GM12878 (cell line): Measurements from ENCODE around the gene ABHD6. TPM values are rescaled to one million over a fixed set of nuclear protein-coding genes. Genes with fewer than 3 reads are reported as not detected.
A peak's percentile ranks its signal among the peaks of the same experiment; 100 is the strongest.

Experiments used
- ATAC-seq: fragments of 200-7000 bp; cut with Tn5 transposase; 3 replicates; pipeline ENCODE4 v1.9.1; 2020; ENCODE audit warnings: mild to moderate bottlenecking, moderate library complexity
- BruUV-seq: library from RNA; stranded (reverse); fragments of 400-500 nt; replicated peaks from 2 replicates; lab custom pipeline; 2021; lab: Mats Ljungman, UMichigan
- CTCF ChIA-PET: fragments of 300-600 bp; sonication (Branson Sonifier 250); formaldehyde crosslinking; extraction: SDS; loops from one replicate; lab custom pipeline; 2021; ENCODE audit warnings: inconsistent platforms; lab: Yijun Ruan, JAX
- POLR2A ChIA-PET: fragments of 350-600 bp; formaldehyde crosslinking; extraction: SDS; loops from one replicate; lab custom pipeline; 2021; ENCODE audit warnings: inconsistent platforms; lab: Charles Lee
- RAD21 ChIA-PET: fragments of 300-600 bp; sonication (Branson Sonifier 250); formaldehyde crosslinking; loops from one replicate; lab custom pipeline; 2023; ENCODE audit warnings: antibody characterized with exemption; ENCODE audit not compliant: unreplicated experiment; lab: Charles Lee
- SMC1A ChIA-PET: fragments of 300-600 bp; sonication (Branson Sonifier 250); formaldehyde crosslinking; loops from one replicate; lab custom pipeline; 2023; ENCODE audit not compliant: unreplicated experiment, uncharacterized antibody; lab: Charles Lee
- DNase-seq: peaks from one replicate; pipeline ENCODE4 v3.0.0-alpha.2; 2011; ENCODE audit warnings: low read depth, low spot score
- FAIRE-seq: peaks from 3 replicates; lab custom pipeline; 2011; peaks lifted over from hg19 to GRCh38; lab: Jason Lieb, UNC
- H2AFZ ChIP-seq: 2 replicates; pipeline ENCODE4 v1.6.0; 2011; ENCODE audit warnings: low read depth, low read length, control low read depth; ENCODE audit not compliant: control insufficient read depth
- H3K27ac ChIP-seq: 2 replicates; pipeline ENCODE4 v1.5.1; 2011; ENCODE audit warnings: control low read depth; ENCODE audit not compliant: control insufficient read depth, insufficient read depth
- H3K27me3 ChIP-seq, 2 experiments: replicated peaks in 1 of 2; 2 replicates each; pipeline versions ENCODE4 v1.6.0 to v1.6.1; 2011; ENCODE audit warnings: low read length in 1 of 2; ENCODE audit not compliant: control insufficient read depth in 2 of 2, insufficient read depth in 2 of 2
- H3K36me3 ChIP-seq, 2 experiments: 2 replicates each; pipeline ENCODE4 v1.5.1; 2011; ENCODE audit warnings: low read length in 1 of 2; ENCODE audit not compliant: control insufficient read depth in 2 of 2, insufficient read depth in 2 of 2
- H3K4me1 ChIP-seq: 2 replicates; pipeline ENCODE4 v1.6.1; 2011; ENCODE audit warnings: mild to moderate bottlenecking, low read length, moderate library complexity, mixed read lengths; ENCODE audit not compliant: control insufficient read depth, insufficient read depth
- H3K4me2 ChIP-seq: 2 replicates; pipeline ENCODE4 v1.6.0; 2011; ENCODE audit warnings: control low read depth; ENCODE audit not compliant: control insufficient read depth, insufficient read depth
- H3K4me3 ChIP-seq: fragments of 200-600 bp; sonication (generic); 2 replicates; pipeline ENCODE4 v1.5.1; 2016
- H3K79me2 ChIP-seq: 2 replicates; pipeline ENCODE4 v1.6.0; 2011; ENCODE audit warnings: low read length; ENCODE audit not compliant: control insufficient read depth, insufficient read depth
- H3K9ac ChIP-seq: 2 replicates; pipeline ENCODE4 v1.8.0; 2011; ENCODE audit warnings: low read length, control low read depth, mixed read lengths; ENCODE audit not compliant: control insufficient read depth, insufficient read depth
- H3K9me3 ChIP-seq: replicated peaks from 3 replicates; pipeline ENCODE4 v1.5.1; 2011; ENCODE audit warnings: mild to moderate bottlenecking, low read length; ENCODE audit not compliant: control insufficient read depth, insufficient read depth
- H4K20me1 ChIP-seq: 2 replicates; pipeline ENCODE4 v1.6.0; 2011; ENCODE audit not compliant: control insufficient read depth, insufficient read depth
- ATF3 ChIP-seq: IDR thresholded peaks from 2 replicates; pipeline ENCODE4 v1.6.1; 2011; ENCODE audit warnings: low read depth, mild to moderate bottlenecking, low read length, moderate library complexity, borderline replicate concordance; ENCODE audit errors: extremely low read depth
- CUX1 ChIP-seq: IDR thresholded peaks from 2 replicates; pipeline ENCODE4 v1.6.1; 2012; ENCODE audit warnings: improper control_type of control experiment, low read depth, low read length; ENCODE audit not compliant: insufficient replicate concordance
- ESRRA ChIP-seq: IDR thresholded peaks from 2 replicates; pipeline ENCODE4 v1.6.1; 2012; ENCODE audit warnings: mild to moderate bottlenecking, low read length, improper control_type of control experiment
- RAD51 ChIP-seq: fragments of 450-650 bp; IDR thresholded peaks from 2 replicates; pipeline ENCODE4 v1.6.1; 2016; ENCODE audit warnings: moderate library complexity, mild to moderate bottlenecking, inconsistent platforms
- RELB ChIP-seq: fragments of 450-650 bp; IDR thresholded peaks from 2 replicates; pipeline ENCODE4 v1.6.1; 2017; ENCODE audit warnings: low read depth, mild to moderate bottlenecking, moderate library complexity
- SKIL ChIP-seq: fragments of 450-650 bp; IDR thresholded peaks from 2 replicates; pipeline ENCODE4 v1.6.1; 2017; ENCODE audit warnings: mild to moderate bottlenecking, low read depth, inconsistent platforms; ENCODE audit not compliant: poor library complexity, severe bottlenecking
- WGBS: methylation state at CpG from one replicate; pipeline ENCODE4 v1.1.6; 2016; ENCODE audit warnings: low lambda C conversion rate; ENCODE audit not compliant: insufficient replicate concordance, insufficient coverage; ENCODE audit errors: missing lambda C conversion rate; 5-methylcytosine and 5-hydroxymethylcytosine counted together
- in situ Hi-C: fragments of 300-500 bp; cut with MboI; formaldehyde crosslinking; loops from 9 replicates; pipeline ENCODE4 v1.14.3; 2018; ENCODE audit warnings: mixed read lengths
- intact Hi-C: fragments of 100-400 bp; cut with micrococcal nuclease; formaldehyde crosslinking; loops from one replicate; pipeline ENCODE4 v1.14.2; 2022; ENCODE audit not compliant: unreplicated experiment
- polyA plus RNA-seq, 11 experiments: library from polyadenylated mRNA; depleted of rRNA in 4 of 11; unstranded in 6 of 11; stranded (reverse) in 5 of 11; fragments of >200 nt; fragmentation: Nextera tagmentation in 4 of 11; fragmentation: Illumina TruSeq in 1 of 11; extraction: Ambion mirVana in 4 of 11; extraction: Trizol in 1 of 11; gene quantifications; 1 replicate in 1 of 11; 2 replicates in 10 of 11; pipeline versions ENCODE4 v1.2.1 to v1.2.3, GENCODE V29; 2011 to 2016; ENCODE audit warnings: inconsistent platforms in 2 of 11, missing spikeins in 2 of 11, low read depth in 1 of 11
- total RNA-seq, 4 experiments: library from RNA; depleted of rRNA in 3 of 4; stranded (reverse); fragments of >200 nt in 3 of 4; fragmentation: Illumina TruSeq in 1 of 4; extraction: Trizol in 1 of 4; gene quantifications; 2 replicates each; pipeline versions ENCODE4 v1.2.1 to v1.2.3, GENCODE V29; 2013 to 2021

ABHD6 gene
- total and polyA plus RNA-seq, 10 of the 15 experiments (the other 5 are each of a cell fraction or from before 2014, with no cell fraction given), result 1.4 to 33.2 (median 3.2) TPM

- TF ChIP-seq CUX1 (no peak), RAD51 (peak; percentile 79)
These were observed 3.9 kb downstream of the ABHD6 start (continued) for GRCh38 chr3:58241306-58242044.

GRCh38 chr3:58242340-58242739 is 4.7 kb downstream of the ABHD6 start:
- CTCF ChIA-PET, result interaction anchor here (0.8 to 2.5 kb wide), 10 partner anchors 9 to 65 kb away, joined by 3 to 14 read pairs (median 4); partner anchors contain the start of genes HTD2 and RPP14
- RAD21 ChIA-PET, result interaction anchor here (0.6 to 6.6 kb wide), 5 partner anchors 25 to 65 kb away, joined by 3 to 41 read pairs (median 8); partner anchors contain the start of genes HTD2 and RPP14
- Histone ChIP-seq H3K4me2 (no peak overlapping the region), H3K79me2 (peaks cover 1% of the 10 kb centered on the region), H3K27me3 (no peaks in the 10 kb centered on the region), H3K4me3 (no peak overlapping the region), H4K20me1 (no peaks in the 10 kb centered on the region), H3K27ac (no peak overlapping the region), H2AFZ (no peak overlapping the region), H3K36me3 (no peaks in the 10 kb centered on the region), H3K4me1 (peaks cover 4% of the 10 kb centered on the region), H3K9me3 (no peaks in the 10 kb centered on the region), H3K9ac (no peak overlapping the region)
- 0% methylated on average over 1 of the region's 1 CpG for WGBS
- SMC1A ChIA-PET, result interaction anchor here (0.8 to 4.5 kb wide), 9 partner anchors 9 to 366 kb away, joined by 3 to 38 read pairs (median 4); partner anchors contain the start of genes HTD2 and RPP14
- intact Hi-C loops (no loop called here), in situ Hi-C loops (no loop called here)
- POLR2A ChIA-PET, result interaction anchor here (0.7 to 1.5 kb wide), 4 partner anchors 9 to 64 kb away, joined by 3 to 4 read pairs (median 3); partner anchors contain the start of genes HTD2 and RPP14
- no peak for ATAC-seq
- no TSS peak for BruUV-seq
- no peak for DNase-seq
- FAIRE-seq, result no peak
- no peak for TF ChIP-seq ATF3
- no peak for TF ChIP-seq ESRRA
- no peak for TF ChIP-seq SKIL
- TF ChIP-seq RELB, result no peak
